BJ (cell line): ENCODE results near the gene KLF16. TPM values are rescaled to one million over a fixed set of nuclear protein-coding genes. Genes with fewer than 3 reads are reported as not detected.
"Not testable (repeated sequence)": the region's sequence is repeated elsewhere in the genome, so short reads cannot be mapped to it uniquely, and the experiment has no call there.

Experiments used
- CTCF ChIA-PET: fragments of 350-600 bp; formaldehyde crosslinking; extraction: SDS; loops from one replicate; lab custom pipeline; 2021; ENCODE audit warnings: antibody characterized with exemption, inconsistent platforms; lab: Yijun Ruan, JAX
- POLR2A ChIA-PET: fragments of 300-600 bp; sonication (Branson Sonifier 250); formaldehyde crosslinking; extraction: SDS; loops from one replicate; lab custom pipeline; 2021; ENCODE audit warnings: antibody characterized with exemption; lab: Charles Lee
- DNase-seq: peaks from one replicate; pipeline ENCODE4 v3.0.0-alpha.2; 2011; ENCODE audit warnings: low read depth
- H3K27me3 ChIP-seq: 2 replicates; pipeline ENCODE4 v1.6.0; 2011; ENCODE audit warnings: low read length; ENCODE audit not compliant: control insufficient read depth, insufficient read depth
- H3K36me3 ChIP-seq: 2 replicates; pipeline ENCODE4 v1.5.1; 2011; ENCODE audit warnings: low read length; ENCODE audit not compliant: control insufficient read depth, insufficient read depth
- H3K4me3 ChIP-seq: 2 replicates; pipeline ENCODE4 v1.5.1; 2011; ENCODE audit warnings: low read depth, mild to moderate bottlenecking, control low read depth, low read length
- CTCF ChIP-seq: IDR thresholded peaks from 2 replicates; pipeline ENCODE4 v1.5.1; 2011; ENCODE audit warnings: low read depth, mild to moderate bottlenecking, control low read depth, inconsistent platforms, low read length, moderate library complexity; ENCODE audit not compliant: insufficient read depth
- polyA plus RNA-seq: library from polyadenylated mRNA; depleted of rRNA; stranded (reverse); fragments of >200 nt; gene quantifications from 2 replicates; pipeline ENCODE4 v1.2.3, GENCODE V29; 2011

KLF16 gene
- polyA plus RNA-seq, 1 experiment = 5.7 TPM

GRCh38 chr19:1880611-1881392 is 17.4 kb upstream of the KLF16 start:
- no peak for TF ChIP-seq CTCF
- Histone ChIP-seq H3K27me3 (no peaks in the 10 kb centered on the region), H3K36me3 (peaks cover 5% of the 10 kb centered on the region; the same call in 1 of the 2 replicates), H3K4me3 (no peak overlapping the region)
- ChIA-PET POLR2A (no interaction called here), CTCF (no interaction called here)
- no peak for DNase-seq

GRCh38 chr19:1879982-1880381 is 16.6 kb upstream of the KLF16 start:
- POLR2A ChIA-PET, H3K36me3 ChIP-seq, CTCF ChIA-PET, H3K27me3 ChIP-seq, H3K4me3 ChIP-seq, DNase-seq: not testable (repeated sequence)

- H3K4me3 ChIP-seq, DNase-seq, CTCF ChIA-PET, POLR2A ChIA-PET, H3K27me3 ChIP-seq, H3K36me3 ChIP-seq: not testable (repeated sequence)
Observed at GRCh38 chr19:1878583-1878982, 15.2 kb upstream of the KLF16 start.

GRCh38 chr19:1877280-1877660 is 13.9 kb upstream of the KLF16 start:
- CTCF ChIA-PET, POLR2A ChIA-PET, H3K4me3 ChIP-seq, DNase-seq, H3K27me3 ChIP-seq: not testable (repeated sequence)
- peaks cover 11% of the 10 kb centered on the region for H3K36me3 ChIP-seq

- POLR2A ChIA-PET, H3K27me3 ChIP-seq, DNase-seq: not testable (repeated sequence)
- CTCF ChIA-PET = interaction anchor here (1.0 to 1.7 kb wide), 5 partner anchors 8 to 331 kb away, joined by 3 to 8 read pairs (median 4); partner anchors contain the start of gene ABHD17A
- peaks cover 11% of the 10 kb centered on the region for H3K36me3 ChIP-seq
- peak overlapping the region; percentile 63 for H3K4me3 ChIP-seq
- TF ChIP-seq CTCF = peak; percentile 25; the same call in 1 of the 2 replicates
Observed at GRCh38 chr19:1876496-1877279, 13.3 kb upstream of the KLF16 start.

- POLR2A ChIA-PET = no interaction called here
- no peak for DNase-seq
- no peak for TF ChIP-seq CTCF
- Histone ChIP-seq H3K4me3 (peak overlapping the region; percentile 63), H3K36me3 (peaks cover 12% of the 10 kb centered on the region), H3K27me3 (no peaks in the 10 kb centered on the region)
- CTCF ChIA-PET = interaction anchor here (0.7 to 1.7 kb wide), 7 partner anchors 9 to 330 kb away, joined by 3 to 8 read pairs (median 4); partner anchors contain the start of gene ABHD17A
Observed at GRCh38 chr19:1875646-1876495, 12.5 kb upstream of the KLF16 start.

- POLR2A ChIA-PET, DNase-seq: not testable (repeated sequence)
- CTCF ChIA-PET = interaction anchor here (0.7 to 1.7 kb wide), 3 partner anchors 9 to 10 kb away, joined by 4 to 6 read pairs (median 6); partner anchors contain the start of gene ABHD17A
Observed at GRCh38 chr19:1875265-1875645, 11.9 kb upstream of the KLF16 start.

More at GRCh38 chr19:1875265-1875645, 11.9 kb upstream of the KLF16 start:
- not testable (repeated sequence) for H3K27me3 ChIP-seq
- Histone ChIP-seq H3K36me3 (peaks cover 12% of the 10 kb centered on the region), H3K4me3 (peak overlapping the region; percentile 63)
